Esophagus muscularis mucosa (tissue), 4 donors: ENCODE data around the gene ZDHHC23. TPM values are rescaled to one million over a fixed set of nuclear protein-coding genes. Genes with fewer than 3 reads are reported as not detected.

Experiments
- DNase-seq: peaks from one replicate; pipeline ENCODE4 v3.0.0-alpha.2; 2017; ENCODE audit errors: extremely low spot score
- H3K27ac ChIP-seq, 4 donors: fragments of 200-600 bp; sonication (generic); replicated peaks in 1 of 4; 1 replicate in 3 of 4; 2 replicates in 1 of 4; pipeline ENCODE4 v1.5.1; 2016 to 2019; ENCODE audit warnings: mild to moderate bottlenecking in 1 of 4
- H3K27me3 ChIP-seq, 4 donors: fragments of 200-600 bp; sonication (generic); one replicate each; pipeline versions ENCODE4 v1.5.1 to v1.6.0; 2016 to 2019
- H3K36me3 ChIP-seq, 4 donors: fragments of 200-600 bp; sonication (generic); one replicate each; pipeline ENCODE4 v1.5.1; 2016 to 2019
- H3K4me1 ChIP-seq, 4 donors: fragments of 200-600 bp; sonication (generic); one replicate each; pipeline ENCODE4 v1.5.1; 2016 to 2019
- H3K4me3 ChIP-seq, 4 donors: fragments of 200-600 bp; sonication (generic); 1 replicate in 2 of 4; 2 replicates in 2 of 4; pipeline ENCODE4 v1.5.1; 2016 to 2019; ENCODE audit warnings: mild to moderate bottlenecking in 4 of 4, moderate library complexity in 1 of 4
- H3K9me3 ChIP-seq, 4 donors: fragments of 200-600 bp; sonication (generic); 1 replicate in 3 of 4; 2 replicates in 1 of 4; pipeline ENCODE4 v1.5.1; 2016 to 2019
- CTCF ChIP-seq, 3 experiments: fragments of 200-600 bp in 2 of 3; fragments of 450-650 bp in 1 of 3; sonication (generic) in 2 of 3; IDR thresholded peaks; one replicate each; pipeline ENCODE4 v1.5.1; 2017 to 2019; ENCODE audit warnings: antibody characterized with exemption in 3 of 3, mild to moderate bottlenecking in 2 of 3, moderate library complexity in 1 of 3
- EP300 ChIP-seq: sonication (generic); formaldehyde crosslinking; IDR thresholded peaks from one replicate; pipeline ENCODE4 v1.6.1; 2017; ENCODE audit warnings: antibody characterized with exemption
- POLR2A ChIP-seq: fragments of 450-650 bp; IDR thresholded peaks from one replicate; pipeline ENCODE4 v1.6.1; 2017; ENCODE audit warnings: antibody characterized with exemption, moderate library complexity, mild to moderate bottlenecking, low read depth
- POLR2AphosphoS5 ChIP-seq, 2 donors: sonication (generic); formaldehyde crosslinking; IDR thresholded peaks; one replicate each; pipeline ENCODE4 v1.6.1; 2017; ENCODE audit warnings: antibody characterized with exemption in 2 of 2
- WGBS: methylation state at CpG from one replicate; pipeline ENCODE4 v1.1.5; 2018; 5-methylcytosine and 5-hydroxymethylcytosine counted together
- intact Hi-C: fragments of 100-400 bp; cut with DNase I; formaldehyde crosslinking; loops from one replicate; pipeline ENCODE4 v1.15.1; 2023
- total RNA-seq, 4 donors: library from RNA; depleted of rRNA; stranded (reverse); fragments of >200 nt; gene quantifications; one replicate each; pipeline versions ENCODE4 v1.1.0 to v1.2.1, GENCODE V29; 2016

Gene ZDHHC23
- total RNA-seq, 4 donors from 2014 or later = 2.0 to 5.2 (median 2.3) TPM

DNA sequence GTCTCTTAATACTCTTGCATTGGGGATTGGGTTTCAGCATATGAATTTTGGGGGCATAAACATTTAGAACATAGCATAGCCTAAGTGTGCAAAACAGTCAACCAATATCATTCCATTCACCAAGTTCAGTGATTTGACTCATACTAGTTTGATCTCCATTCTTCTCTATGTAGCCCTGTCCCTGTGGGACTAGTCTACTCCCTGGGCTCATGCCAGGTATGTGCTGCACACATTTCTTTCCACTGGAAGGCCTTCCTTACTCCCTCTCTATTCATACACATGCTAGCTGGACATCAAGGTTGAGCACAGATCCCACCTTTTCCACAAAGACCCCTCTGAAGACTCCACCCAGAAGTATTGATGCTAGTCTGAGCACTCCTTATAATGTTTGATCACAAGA, 5.1 kb downstream of the ZDHHC23 start:
- no peak overlapping the region for H3K4me3 ChIP-seq
- no peak overlapping the region for H3K27ac ChIP-seq
- DNase-seq = no peak
- H3K9me3 ChIP-seq = no peaks in the 10 kb centered on the region
- peaks cover 0 to 10% (median 2%) of the 10 kb centered on the region in 4 donors for H3K36me3 ChIP-seq
- peaks cover 5 to 12% (median 10%) of the 10 kb centered on the region in 4 donors for H3K4me1 ChIP-seq
- TF ChIP-seq POLR2A = no peak
- TF ChIP-seq CTCF (IDR thresholded peaks at IDR 0.05) = no peak
- no peak for TF ChIP-seq EP300
- TF ChIP-seq POLR2AphosphoS5 (IDR thresholded peaks at IDR 0.05) = no peak
- intact Hi-C loops = no loop called here
- no peaks in the 10 kb centered on the region for H3K27me3 ChIP-seq

DNA sequence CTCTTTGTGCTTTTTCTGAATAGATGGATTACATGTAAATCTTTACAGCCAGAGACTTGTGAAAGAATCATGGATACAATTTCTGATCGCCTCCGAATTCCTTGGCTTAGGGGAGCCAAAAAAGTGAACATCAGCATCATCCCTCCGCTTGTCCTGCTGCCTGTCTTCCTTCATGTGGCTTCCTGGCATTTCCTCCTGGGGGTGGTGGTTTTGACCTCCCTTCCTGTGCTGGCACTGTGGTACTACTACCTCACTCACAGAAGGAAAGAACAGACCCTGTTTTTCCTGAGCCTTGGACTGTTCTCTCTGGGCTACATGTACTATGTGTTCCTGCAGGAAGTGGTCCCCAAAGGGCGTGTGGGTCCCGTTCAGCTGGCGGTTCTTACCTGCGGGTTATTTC, 5.9 kb downstream of the ZDHHC23 start:
- 73% methylated on average over 5 of the region's 7 CpGs for WGBS
- intact Hi-C loops = no loop called here

GRCh38 chr3:113954091-113954685, 6.4 kb downstream of the ZDHHC23 start:
- no peak for TF ChIP-seq POLR2A
- no peak for TF ChIP-seq CTCF (IDR thresholded peaks at IDR 0.05)
- no peak for TF ChIP-seq POLR2AphosphoS5 (IDR thresholded peaks at IDR 0.05)
- no peak for TF ChIP-seq EP300
- Histone ChIP-seq H3K27me3 (no peaks in the 10 kb centered on the region), H3K36me3 (peaks cover 0 to 20% (median 4%) of the 10 kb centered on the region in 4 donors), H3K4me1 (no peaks in the 10 kb centered on the region), H3K27ac (no peak overlapping the region), H3K4me3 (no peak overlapping the region), H3K9me3 (no peaks in the 10 kb centered on the region)
- WGBS = 82% methylated on average over 5 of the region's 8 CpGs
- DNase-seq = no peak
- intact Hi-C loops = no loop called here

More for the DNA sequence above, 5.9 kb downstream of the ZDHHC23 start:
- H3K4me3 ChIP-seq = no peak overlapping the region
- H3K9me3 ChIP-seq = no peaks in the 10 kb centered on the region
- H3K27ac ChIP-seq = no peak overlapping the region
- H3K4me1 ChIP-seq = peaks cover 2 to 5% (median 4%) of the 10 kb centered on the region in 4 donors
- H3K27me3 ChIP-seq = no peaks in the 10 kb centered on the region
- no peak for DNase-seq
- peaks cover 0 to 16% (median 4%) of the 10 kb centered on the region in 4 donors for H3K36me3 ChIP-seq
- TF ChIP-seq CTCF (IDR thresholded peaks at IDR 0.05) (no peak), POLR2AphosphoS5 (IDR thresholded peaks at IDR 0.05) (no peak), EP300 (no peak), POLR2A (no peak)

GRCh38 chr3:113963879-113964278, 16.1 kb downstream of the ZDHHC23 start:
- no peak for TF ChIP-seq POLR2A
- no peak for TF ChIP-seq POLR2AphosphoS5 (IDR thresholded peaks at IDR 0.05)
- no peak for TF ChIP-seq CTCF (IDR thresholded peaks at IDR 0.05)
- TF ChIP-seq EP300 = no peak
- H3K4me1 ChIP-seq = no peaks in the 10 kb centered on the region
- intact Hi-C loops = no loop called here
- no peak for DNase-seq
- H3K27ac ChIP-seq = no peak overlapping the region
- H3K27me3 ChIP-seq = no peaks in the 10 kb centered on the region
- no peak overlapping the region for H3K4me3 ChIP-seq
- H3K9me3 ChIP-seq = no peaks in the 10 kb centered on the region
- peaks cover 0 to 14% (median 0%) of the 10 kb centered on the region in 4 donors for H3K36me3 ChIP-seq
- 96% methylated on average over 3 of the region's 3 CpGs for WGBS

DNA sequence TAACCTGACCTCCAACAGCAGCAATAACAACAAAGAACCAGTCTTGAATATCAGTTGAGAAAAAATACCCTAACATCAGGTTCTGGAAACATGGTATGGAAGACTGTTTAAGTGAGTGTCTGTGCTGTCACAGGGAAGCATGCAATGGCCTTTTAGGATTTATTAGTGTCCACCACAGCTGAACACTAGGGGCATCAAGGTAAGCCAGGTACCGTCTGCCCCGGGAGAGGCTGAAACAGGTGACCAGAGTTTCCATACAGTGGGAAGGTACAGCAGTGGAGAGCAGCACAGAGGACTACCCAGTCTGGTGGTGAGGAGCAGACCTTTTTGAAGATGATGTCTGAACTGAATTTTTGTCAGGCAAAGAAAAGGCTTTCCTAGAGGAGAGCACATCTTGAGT, 18.4 kb downstream of the ZDHHC23 start:
- Histone ChIP-seq H3K9me3 (no peaks in the 10 kb centered on the region), H3K4me3 (no peak overlapping the region), H3K36me3 (peaks cover 0 to 8% (median 0%) of the 10 kb centered on the region in 4 donors), H3K27ac (no peak overlapping the region), H3K4me1 (no peaks in the 10 kb centered on the region), H3K27me3 (no peaks in the 10 kb centered on the region)
- 77% methylated on average over 2 of the region's 2 CpGs for WGBS
- no peak for TF ChIP-seq EP300
- no peak for TF ChIP-seq CTCF (IDR thresholded peaks at IDR 0.05)
- TF ChIP-seq POLR2A = no peak
- TF ChIP-seq POLR2AphosphoS5 (IDR thresholded peaks at IDR 0.05) = no peak
- no peak for DNase-seq
- intact Hi-C loops = no loop called here
